NCI-H2107 treated with DMSO at 0.1 percent for 48 hours (cell line): Measurements from ENCODE around the gene SPA17.

Source experiments
- DNase-seq: peaks from one replicate; lab custom pipeline; 2025; ENCODE audit not compliant: unreplicated experiment; lab: John Stamatoyannopoulos, UW

The SPA17 gene

DNA sequence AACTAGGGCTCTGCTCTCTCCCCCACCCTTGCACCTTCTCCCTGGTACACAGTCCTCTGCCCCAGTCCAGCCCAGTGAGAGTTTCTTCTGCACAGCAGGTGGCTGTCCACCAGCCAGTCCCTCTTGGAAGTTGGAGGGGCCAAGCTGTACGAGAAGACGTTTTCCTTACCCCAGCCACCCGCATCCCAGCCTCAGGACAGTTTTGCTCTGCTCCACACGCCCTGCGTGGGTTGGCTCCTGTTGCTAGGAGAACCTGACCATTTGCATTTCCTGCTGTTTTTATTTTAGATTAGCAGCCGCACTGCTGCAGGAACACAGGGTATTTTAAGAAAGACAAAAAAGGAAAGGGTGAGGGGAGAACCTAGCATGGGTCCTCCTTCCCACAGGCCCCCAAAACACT is 48.5 kb downstream of the SPA17 start:
- DNase-seq: no peak

DNA sequence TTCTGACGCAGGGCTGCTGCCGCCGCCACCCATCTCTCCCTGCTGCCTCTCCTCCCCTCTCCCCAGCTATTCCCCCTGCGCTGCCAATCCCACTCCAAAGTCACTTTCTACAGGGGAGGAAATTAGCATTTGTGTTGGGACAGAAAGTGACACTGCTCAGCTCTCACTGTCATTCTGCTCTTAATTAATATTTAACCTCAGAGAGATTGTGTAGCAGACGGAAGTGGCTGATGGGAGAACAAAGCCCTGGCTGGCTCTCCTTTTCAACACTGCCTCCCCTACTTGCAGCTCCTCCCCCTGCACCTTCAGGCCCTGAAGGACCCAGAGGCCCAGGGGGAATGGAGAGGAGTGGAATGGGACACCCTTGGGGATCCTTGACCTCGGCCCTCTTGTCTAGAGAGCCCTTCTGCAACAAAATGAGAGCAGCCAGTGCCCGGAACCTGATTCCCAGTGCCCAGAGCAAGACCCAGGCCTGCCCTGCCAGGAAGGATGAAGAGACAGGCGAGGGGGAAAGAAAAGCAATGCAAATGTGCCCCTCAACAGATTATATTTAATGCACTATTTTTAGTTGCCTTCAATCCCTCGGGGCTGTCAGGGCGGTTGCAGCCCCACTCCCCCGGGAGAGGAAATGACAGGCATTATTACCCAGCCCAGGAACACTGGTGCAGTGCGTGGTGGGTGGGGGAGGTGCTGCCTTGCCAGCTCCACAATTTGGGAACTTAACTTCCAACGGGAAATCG is 51.4 kb downstream of the SPA17 start:
- no peak for DNase-seq

- DNase-seq: no peak
Measured at GRCh38 chr11:124725719-124726105, 52.0 kb downstream of the SPA17 start.

DNA sequence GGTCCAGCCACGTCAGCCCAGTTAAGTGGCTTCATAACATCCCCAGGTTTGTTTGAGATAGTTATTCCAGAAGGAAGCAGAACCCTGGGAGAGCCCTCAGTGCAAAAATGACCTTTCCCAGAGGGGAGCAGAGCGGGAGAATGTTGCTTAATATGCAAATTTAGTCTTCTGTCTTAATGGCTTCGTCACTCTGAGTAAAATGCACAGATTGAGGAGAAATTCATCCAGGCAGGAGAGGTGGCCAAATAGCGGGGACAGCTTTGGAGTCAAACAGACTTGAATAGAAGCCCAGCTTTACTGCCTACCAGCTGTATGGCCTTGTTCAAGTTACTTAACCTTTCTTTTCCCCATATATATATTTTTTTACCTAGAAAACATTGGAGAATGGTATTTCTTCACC is 53.8 kb downstream of the SPA17 start:
- no peak for DNase-seq

DNA sequence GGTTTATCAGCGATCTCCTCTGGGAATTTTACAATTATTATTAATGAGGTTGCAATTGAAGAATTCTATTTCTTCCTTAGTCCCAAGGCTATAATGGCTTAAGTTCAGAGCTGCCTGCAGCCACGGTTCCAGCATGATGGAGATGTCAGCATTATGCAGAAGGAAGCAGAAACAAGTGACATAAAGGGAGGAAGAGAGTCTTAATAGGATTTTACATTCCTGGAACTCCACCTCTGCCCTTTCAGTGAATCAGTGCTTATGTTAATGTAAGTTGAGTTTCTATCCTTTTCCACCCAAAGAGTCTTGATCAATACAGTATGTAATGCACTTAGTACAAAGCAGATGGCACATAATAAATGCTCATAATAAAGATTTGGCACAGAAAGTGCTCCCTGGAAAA is 54.4 kb downstream of the SPA17 start:
- DNase-seq: no peak

- DNase-seq: no peak
Measured at GRCh38 chr11:124729571-124729970, 55.9 kb downstream of the SPA17 start.

DNA sequence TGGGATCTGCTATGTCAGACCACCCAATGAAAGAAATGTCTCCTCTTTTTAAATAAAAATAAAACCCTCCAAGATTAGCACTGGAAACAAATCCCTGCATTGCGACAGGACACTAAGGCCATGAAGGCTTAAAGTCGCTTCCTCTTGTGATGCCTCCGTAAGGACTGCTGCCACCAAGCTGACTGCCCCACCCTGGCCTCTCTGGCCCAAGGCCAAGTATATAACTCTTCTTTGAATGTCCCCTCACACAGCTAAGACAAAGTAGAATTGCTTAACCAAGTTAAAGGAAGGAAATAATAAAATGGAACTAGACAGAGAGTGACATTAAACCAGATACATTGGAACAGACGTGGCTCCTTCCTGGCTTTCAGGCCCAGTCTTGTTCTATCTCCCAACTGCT is 58.5 kb downstream of the SPA17 start:
- no peak for DNase-seq

- DNase-seq: no peak
Measured at GRCh38 chr11:124736736-124737135, 63.0 kb downstream of the SPA17 start.

- no peak for DNase-seq
Measured at GRCh38 chr11:124737638-124738305, 64.1 kb downstream of the SPA17 start.

- DNase-seq: no peak
Measured at GRCh38 chr11:124738713-124739478, 65.2 kb downstream of the SPA17 start.

GRCh38 chr11:124739479-124740276 is 66.0 kb downstream of the SPA17 start, which contains the start of gene NRGN:
NRGN (plus strand) TSS chr11:124739942; CDS start chr11:124740085, 143 bp downstream.
- DNase-seq: peak; percentile 20

DNA sequence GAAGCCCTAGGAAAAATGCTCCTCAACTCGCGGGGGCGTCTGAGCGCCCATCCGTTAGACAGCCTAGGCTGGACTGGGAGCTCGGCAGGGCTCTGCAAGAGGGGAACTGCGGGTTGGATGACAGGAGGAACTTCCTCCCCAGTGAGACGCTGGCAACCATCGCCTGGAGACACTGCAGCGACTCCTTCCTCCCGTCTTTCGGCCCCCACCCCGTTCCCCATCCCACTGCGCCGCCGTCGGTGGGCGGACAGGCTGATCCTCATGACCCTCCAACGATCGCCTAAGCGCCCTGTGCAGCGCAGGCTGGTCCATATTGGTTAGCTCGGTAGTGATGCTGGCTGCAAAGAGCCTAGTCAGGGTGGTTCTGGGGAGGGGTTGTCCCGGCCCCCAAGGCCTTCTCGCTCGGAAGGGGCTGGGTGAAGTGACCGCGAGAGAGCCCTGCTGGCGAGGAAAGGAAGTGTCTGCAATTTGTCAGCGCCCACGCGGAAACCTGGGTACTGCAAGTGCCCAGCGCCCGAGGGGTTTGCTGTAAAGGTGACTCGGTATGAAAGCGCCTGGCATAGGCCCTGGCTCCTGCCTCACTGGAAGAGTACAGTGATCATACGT is 66.7 kb downstream of the SPA17 start:
- no peak for DNase-seq

GRCh38 chr11:124742555-124742954 is 68.9 kb downstream of the SPA17 start:
- DNase-seq: no peak

- DNase-seq: no peak
Measured at GRCh38 chr11:124743050-124743449, 69.3 kb downstream of the SPA17 start.

DNA sequence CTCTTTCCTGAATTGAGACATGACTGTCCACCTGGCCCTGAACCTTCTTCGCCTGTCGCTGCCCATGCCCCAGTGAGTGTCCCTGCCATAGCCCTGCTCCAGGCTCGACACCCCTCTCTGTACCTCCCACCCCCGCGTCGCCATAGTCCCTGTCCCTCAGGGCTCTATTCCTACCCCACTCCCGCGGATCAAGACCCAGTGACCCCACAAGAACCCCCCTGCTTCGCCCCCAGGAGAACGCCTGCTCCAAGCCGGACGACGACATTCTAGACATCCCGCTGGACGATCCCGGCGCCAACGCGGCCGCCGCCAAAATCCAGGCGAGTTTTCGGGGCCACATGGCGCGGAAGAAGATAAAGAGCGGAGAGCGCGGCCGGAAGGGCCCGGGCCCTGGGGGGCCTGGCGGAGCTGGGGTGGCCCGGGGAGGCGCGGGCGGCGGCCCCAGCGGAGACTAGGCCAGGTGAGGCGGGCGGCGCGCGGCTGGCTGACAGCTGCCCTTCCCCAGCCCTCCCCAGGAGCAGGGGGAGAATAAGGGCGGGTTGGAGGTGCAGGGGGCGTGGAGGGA is 71.6 kb downstream of the SPA17 start:
- no peak for DNase-seq

- no peak for DNase-seq
Measured at GRCh38 chr11:124745835-124746620, 72.3 kb downstream of the SPA17 start.

DNA sequence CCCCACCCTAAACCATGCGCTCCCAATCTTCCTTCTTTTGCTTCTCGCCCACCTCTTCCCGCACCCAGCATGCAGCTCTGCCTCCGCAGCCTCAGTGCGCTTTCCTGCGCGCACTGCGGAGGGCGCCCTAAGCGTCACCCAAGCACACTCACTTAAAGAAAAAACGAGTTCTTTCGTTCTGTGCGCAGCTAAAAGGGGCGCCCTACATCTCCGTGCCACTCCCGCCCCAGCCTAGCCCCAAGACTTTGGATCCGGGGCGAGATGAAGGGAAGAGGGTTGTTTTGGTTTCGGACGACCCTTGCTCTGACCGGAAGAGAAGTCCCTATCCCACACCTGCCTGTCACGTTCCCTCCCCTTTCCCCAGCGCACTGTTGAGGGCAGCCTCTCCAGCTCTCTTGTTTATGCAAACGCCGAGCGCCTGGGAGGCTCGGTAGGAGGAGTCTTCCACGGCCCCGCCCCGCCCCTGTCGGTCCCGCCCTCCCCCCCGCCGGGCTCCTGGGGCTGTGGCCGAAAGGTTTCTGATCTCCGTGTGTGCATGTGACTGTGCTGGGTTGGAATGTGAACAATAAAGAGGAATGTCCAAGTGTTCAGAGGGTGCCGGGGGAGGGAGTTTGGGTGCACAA is 73.0 kb downstream of the SPA17 start:
- DNase-seq: no peak
